Lower lobe of right lung (tissue), 2 donors: ENCODE data around the gene CELSR1. TPM values are rescaled to one million over a fixed set of nuclear protein-coding genes. Genes with fewer than 3 reads are reported as not detected.

Source experiments
- ATAC-seq, 2 donors: fragments of 200-7000 bp; cut with Tn5 transposase; one replicate each; pipeline ENCODE4 v1.9.1; 2020 to 2022; ENCODE audit warnings: mild to moderate bottlenecking in 2 of 2, moderate library complexity in 2 of 2
- DNase-seq: peaks from one replicate; pipeline ENCODE4 v3.0.0-alpha.2; 2020
- H3K27ac ChIP-seq: fragments of 200-600 bp; one replicate; pipeline ENCODE4 v1.8.0; 2022
- H3K27me3 ChIP-seq: fragments of 200-600 bp; one replicate; pipeline ENCODE4 v1.8.0; 2022; ENCODE audit warnings: low read depth
- H3K36me3 ChIP-seq: fragments of 200-600 bp; one replicate; pipeline ENCODE4 v1.8.0; 2022; ENCODE audit warnings: mild to moderate bottlenecking
- H3K4me1 ChIP-seq: fragments of 200-600 bp; one replicate; pipeline ENCODE4 v1.8.0; 2022
- H3K4me3 ChIP-seq: fragments of 200-600 bp; one replicate; pipeline ENCODE4 v1.8.0; 2022; ENCODE audit warnings: mild to moderate bottlenecking
- H3K9me3 ChIP-seq: fragments of 200-600 bp; one replicate; pipeline ENCODE4 v1.8.0; 2022
- intact Hi-C: fragments of 100-400 bp; cut with DNase I; formaldehyde crosslinking; loops from one replicate; pipeline ENCODE4 v1.11.0; 2022
- total RNA-seq: library from RNA; stranded (reverse); fragmentation: NEBNext Ultra II Directional; extraction: Animal tissue kit (Norgen Biotek cat#: 25700); gene quantifications from one replicate; pipeline ENCODE4 v1.2.1, GENCODE V29; 2021
- TF ChIP-seq, protein P1 (sequence below): fragments of 200-600 bp; IDR thresholded peaks from one replicate; pipeline ENCODE4 v1.8.0; 2022; ENCODE audit warnings: antibody characterized with exemption, mild to moderate bottlenecking
- donor health status: DM: no; HTN: yes; CAD: no; lungs with severe emphysema.

Gene CELSR1
- total RNA-seq, 1 donor from 2014 or later: 51.8 TPM

DNA sequence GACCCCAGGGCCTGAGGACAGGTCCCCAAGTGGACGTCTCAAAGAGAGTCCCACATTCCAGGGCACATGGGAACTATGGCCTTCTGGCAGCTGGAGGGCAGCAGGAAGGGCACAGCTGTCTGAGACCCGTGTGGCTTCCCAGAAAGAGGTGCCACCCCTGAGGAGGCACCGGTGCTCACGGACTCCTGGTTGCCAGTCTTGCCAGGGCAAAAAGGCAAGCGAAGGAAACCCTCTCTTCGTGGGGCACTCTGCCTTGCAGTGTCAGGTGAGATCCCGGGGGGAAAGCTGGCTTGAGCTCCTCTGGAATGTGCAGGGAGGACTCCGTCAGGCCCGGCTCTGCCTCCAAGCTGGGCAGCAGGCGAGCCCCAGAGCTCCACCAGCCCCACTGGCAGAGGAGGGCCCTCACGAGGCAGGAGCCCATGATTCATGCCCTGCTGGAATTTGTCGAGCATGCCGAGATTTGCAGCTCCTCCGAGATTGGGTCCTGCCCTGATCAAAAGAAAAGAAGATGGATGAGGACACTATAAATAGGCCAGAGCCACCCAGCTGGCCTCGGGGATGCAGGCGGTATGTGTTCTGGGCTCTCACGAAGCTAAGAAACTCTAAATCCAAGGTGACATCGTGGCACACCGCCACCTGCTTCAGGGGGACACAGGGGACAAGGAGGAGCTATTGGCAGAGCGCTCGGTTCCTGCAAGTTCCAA, 9.9 kb upstream of the CELSR1 start:
- Histone ChIP-seq H3K9me3 (no peaks in the 10 kb centered on the region), H3K27me3 (peaks cover 5% of the 10 kb centered on the region), H3K4me3 (no peak overlapping the region), H3K36me3 (no peaks in the 10 kb centered on the region), H3K4me1 (peaks cover 43% of the 10 kb centered on the region), H3K27ac (peak overlapping the region; percentile 80)
- TF ChIP-seq, protein P1, sequence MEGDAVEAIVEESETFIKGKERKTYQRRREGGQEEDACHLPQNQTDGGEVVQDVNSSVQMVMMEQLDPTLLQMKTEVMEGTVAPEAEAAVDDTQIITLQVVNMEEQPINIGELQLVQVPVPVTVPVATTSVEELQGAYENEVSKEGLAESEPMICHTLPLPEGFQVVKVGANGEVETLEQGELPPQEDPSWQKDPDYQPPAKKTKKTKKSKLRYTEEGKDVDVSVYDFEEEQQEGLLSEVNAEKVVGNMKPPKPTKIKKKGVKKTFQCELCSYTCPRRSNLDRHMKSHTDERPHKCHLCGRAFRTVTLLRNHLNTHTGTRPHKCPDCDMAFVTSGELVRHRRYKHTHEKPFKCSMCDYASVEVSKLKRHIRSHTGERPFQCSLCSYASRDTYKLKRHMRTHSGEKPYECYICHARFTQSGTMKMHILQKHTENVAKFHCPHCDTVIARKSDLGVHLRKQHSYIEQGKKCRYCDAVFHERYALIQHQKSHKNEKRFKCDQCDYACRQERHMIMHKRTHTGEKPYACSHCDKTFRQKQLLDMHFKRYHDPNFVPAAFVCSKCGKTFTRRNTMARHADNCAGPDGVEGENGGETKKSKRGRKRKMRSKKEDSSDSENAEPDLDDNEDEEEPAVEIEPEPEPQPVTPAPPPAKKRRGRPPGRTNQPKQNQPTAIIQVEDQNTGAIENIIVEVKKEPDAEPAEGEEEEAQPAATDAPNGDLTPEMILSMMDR: no peak
- intact Hi-C loops: loop anchor here (10.0 kb wide), 1 partner anchor 183 kb away; no protein-coding TSS in a partner anchor
- ATAC-seq (peak; percentile 77 to 78), DNase-seq (peak; percentile 63)

DNA sequence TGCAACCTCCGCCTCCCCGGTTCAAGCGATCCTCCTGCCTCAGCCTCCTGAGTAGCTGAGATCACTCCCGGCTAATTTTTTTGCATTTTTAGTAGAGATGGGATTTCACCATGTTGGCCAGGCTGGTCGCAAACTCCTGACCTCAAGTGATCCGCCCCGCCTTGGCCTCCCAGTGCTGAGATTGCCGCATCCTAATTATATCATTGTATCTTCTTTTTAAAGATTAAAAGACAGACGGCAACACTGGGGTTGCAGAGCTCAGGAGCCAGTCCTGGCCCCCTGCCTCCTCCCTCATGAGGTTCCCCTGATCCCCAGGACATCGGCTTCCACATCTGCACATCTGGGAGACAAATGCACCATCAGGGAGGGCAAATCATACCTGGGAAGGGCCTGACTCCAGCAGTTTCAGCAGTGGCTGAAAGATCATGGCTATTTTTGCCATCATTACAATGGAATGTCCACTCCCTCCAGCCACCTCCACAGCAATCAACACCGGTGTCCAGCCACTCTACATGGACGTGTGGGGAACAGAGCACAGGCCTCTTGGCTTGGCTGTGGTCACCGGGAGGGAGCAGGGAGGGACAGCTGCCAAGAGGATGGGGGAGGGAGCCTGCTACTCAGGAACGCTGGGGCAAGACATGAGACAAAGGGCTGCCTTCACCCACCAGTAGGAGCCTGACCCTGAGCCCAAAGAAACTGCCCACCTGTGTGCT, 9.2 kb upstream of the CELSR1 start:
- Histone ChIP-seq H3K4me3 (no peak overlapping the region), H3K36me3 (no peaks in the 10 kb centered on the region), H3K27ac (peak overlapping the region; percentile 80), H3K9me3 (no peaks in the 10 kb centered on the region), H3K4me1 (peaks cover 43% of the 10 kb centered on the region), H3K27me3 (peaks cover 5% of the 10 kb centered on the region)
- TF ChIP-seq, protein P1: no peak
- DNase-seq: peak; percentile 83
- intact Hi-C loops: loop anchor here (10.0 kb wide), 1 partner anchor 182 kb away; no protein-coding TSS in a partner anchor
- ATAC-seq: peak; percentile 82 to 84

DNA sequence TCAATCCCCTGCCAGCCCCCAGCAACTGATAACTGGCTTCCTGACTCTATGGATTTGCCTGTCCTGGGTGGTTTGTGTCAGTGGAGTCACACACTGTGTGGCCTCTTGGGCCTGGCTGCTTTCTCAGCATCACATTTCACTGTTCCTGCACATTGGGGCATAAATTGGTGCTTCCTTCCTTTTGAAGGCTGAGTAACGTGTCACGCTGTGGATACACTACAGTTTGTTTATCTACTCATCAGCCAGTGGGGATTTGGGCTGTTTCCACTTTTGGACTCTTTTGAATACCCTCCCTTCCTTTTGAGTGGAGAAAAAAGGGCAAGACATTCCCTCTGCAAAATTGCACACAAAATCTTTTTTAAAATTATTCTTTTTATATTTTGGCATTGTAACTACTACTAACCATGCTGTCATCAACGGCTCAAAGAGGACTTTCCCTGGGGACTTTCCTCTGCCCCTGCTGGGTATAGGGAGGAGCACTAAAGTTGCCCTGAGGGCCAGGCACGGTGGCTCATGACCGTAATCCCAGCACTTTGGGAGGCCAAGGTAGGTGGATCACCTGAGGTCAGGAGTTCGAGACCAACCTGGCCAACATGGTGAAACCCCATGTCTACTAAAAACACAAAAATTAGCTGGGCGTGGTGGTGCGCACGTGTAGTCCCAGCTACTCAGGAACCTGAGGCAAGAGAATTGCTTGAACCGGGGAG, 7.8 kb upstream of the CELSR1 start:
- Histone ChIP-seq H3K27ac (no peak overlapping the region), H3K9me3 (no peaks in the 10 kb centered on the region), H3K36me3 (no peaks in the 10 kb centered on the region), H3K4me1 (peaks cover 52% of the 10 kb centered on the region), H3K4me3 (no peak overlapping the region), H3K27me3 (peaks cover 5% of the 10 kb centered on the region)
- DNase-seq (no peak), ATAC-seq (no peak)
- intact Hi-C loops: loop anchor here (10.0 kb wide), 1 partner anchor 180 kb away; no protein-coding TSS in a partner anchor
- TF ChIP-seq, protein P1: no peak

DNA sequence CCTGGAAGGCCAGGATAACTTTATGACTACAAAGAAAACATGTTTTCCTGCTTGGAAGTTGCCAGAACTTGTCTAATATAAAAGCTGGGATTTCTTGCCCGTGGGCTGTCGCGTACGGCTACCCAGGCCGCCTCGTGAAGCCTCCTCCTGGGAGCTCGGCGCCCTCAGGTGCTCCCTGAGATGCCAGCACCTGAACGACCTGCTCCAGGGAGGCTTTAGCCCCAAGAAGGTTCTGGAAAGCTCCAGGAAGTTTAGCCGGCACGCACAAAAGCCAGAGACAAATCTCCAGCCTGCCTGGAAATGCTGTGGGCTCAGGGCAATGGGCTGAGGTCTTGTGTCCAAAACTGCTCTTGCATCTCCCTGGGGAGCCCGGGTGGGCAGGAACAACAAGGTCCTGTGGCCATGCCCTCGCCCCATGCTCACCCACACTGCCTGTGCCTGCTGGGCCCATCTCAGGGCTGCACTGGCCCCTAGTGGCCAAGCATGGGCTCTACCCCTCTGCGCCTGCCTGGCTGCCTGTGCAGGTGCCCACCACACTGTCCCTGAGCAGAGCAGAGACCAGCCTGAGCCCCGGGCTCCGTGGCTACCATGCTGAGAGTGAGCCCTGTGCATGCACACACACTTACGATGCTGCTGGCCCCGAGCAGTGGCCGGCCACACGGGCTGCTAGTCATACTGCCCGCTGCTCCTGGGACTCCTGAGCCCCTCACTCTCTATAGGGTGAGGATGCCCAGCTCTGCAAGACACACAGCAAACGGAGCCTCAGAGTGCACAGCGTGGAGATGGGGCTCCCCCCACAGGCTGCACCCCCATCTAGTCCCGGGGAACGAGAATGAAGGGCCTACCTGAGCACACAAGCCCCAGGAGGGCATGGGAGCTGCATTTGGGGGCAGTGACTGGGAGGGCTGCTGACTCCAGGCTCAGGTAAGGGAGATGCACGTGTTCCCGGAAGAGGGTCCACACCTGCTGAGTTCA, 4.9 kb upstream of the CELSR1 start:
- ATAC-seq (peak; percentile 81 to 85), DNase-seq (peak; percentile 84)
- H3K27ac ChIP-seq: peak overlapping the region; percentile 14
- H3K4me3 ChIP-seq: no peak overlapping the region
- peaks cover 23% of the 10 kb centered on the region for H3K27me3 ChIP-seq
- TF ChIP-seq, protein P1: peak; percentile 94
- peaks cover 55% of the 10 kb centered on the region for H3K4me1 ChIP-seq
- no peaks in the 10 kb centered on the region for H3K36me3 ChIP-seq
- no peaks in the 10 kb centered on the region for H3K9me3 ChIP-seq
- intact Hi-C loops: loop anchor here (10.0 kb wide), 1 partner anchor 177 kb away; no protein-coding TSS in a partner anchor
